Epidermal melanocyte (primary cell): ENCODE measurements around the gene LAP3.

Experiments
- DNase-seq: peaks from one replicate; pipeline ENCODE4 v3.0.0; 2011; ENCODE audit warnings: low spot score; ENCODE audit not compliant: insufficient read length

LAP3 gene

GRCh38 chr4:17616283-17616682, 39.3 kb downstream of the LAP3 start:
- DNase-seq = no peak

GRCh38 chr4:17618926-17619325, 41.9 kb downstream of the LAP3 start:
- DNase-seq = no peak

- no peak for DNase-seq
Observed at GRCh38 chr4:17619416-17620105, 42.6 kb downstream of the LAP3 start.

GRCh38 chr4:17623451-17624001, 46.5 kb downstream of the LAP3 start:
- DNase-seq = no peak

DNA sequence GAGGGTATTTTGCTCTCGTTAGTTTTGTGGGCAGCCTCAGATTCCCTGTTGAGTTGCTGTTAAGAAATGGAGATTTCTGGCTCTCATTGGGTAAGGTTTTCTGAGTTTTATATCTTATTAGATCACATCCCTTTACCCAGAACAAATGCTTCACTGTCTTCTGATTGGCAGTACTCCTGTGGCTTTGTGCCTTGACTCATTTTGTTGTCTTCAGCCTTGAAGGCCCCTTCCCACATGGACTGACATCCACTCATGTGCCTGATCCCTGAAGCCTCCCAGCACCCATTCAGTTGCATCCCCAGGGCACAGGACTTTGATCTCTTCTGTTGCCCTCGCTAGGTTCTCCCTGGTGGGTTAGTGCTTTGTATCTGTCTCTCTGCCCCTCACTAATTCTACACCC, 47.8 kb downstream of the LAP3 start:
- no peak for DNase-seq

- DNase-seq = no peak
Observed at GRCh38 chr4:17630228-17630627, 53.2 kb downstream of the LAP3 start.

DNA sequence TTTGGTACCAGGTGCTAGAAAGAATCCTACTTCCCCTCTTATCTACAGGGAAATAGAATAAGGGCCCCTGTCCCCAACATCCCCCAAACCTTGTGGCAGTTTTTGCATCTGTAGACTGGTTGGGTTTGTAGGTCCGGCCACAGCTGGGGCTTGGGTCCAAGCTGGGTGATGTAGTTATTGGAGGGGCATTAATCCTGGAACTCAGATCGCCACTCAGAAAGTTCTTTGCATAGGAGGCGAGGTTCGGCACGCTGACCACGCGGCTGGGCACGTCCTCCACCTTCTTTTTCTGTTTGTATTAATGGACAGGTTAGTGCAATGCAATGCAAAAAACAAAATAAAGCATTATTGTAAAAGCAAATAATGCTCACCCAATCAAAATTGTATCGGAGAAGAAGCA, 56.6 kb downstream of the LAP3 start:
- DNase-seq = no peak

DNA sequence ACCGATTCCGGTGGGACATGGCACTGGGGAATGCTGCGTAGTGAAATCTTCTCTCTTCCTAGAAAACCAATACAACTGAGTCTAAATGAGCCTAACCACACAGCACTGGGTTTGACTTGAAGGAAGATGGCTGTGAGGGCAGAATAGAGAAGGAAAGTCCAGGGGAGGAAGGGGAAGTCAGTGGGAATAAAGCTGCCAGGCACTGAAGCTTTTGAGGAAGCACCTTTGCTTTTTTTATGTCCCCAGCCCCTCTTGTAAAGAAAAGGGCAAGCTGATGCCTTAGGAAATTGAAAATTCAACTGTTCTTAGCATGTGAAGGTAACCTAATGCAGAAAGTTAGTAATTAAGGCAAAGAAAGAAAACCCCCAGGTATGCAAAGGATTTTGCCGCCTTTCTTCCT, 58.1 kb downstream of the LAP3 start:
- no peak for DNase-seq

- DNase-seq = no peak
Observed at GRCh38 chr4:17636341-17636695, 59.3 kb downstream of the LAP3 start.

- DNase-seq = peak; percentile 69
Observed at GRCh38 chr4:17636696-17637622, 60.0 kb downstream of the LAP3 start.

GRCh38 chr4:17639136-17639535, 62.1 kb downstream of the LAP3 start:
- no peak for DNase-seq

GRCh38 chr4:17642398-17642783, 65.4 kb downstream of the LAP3 start:
- DNase-seq = no peak

DNA sequence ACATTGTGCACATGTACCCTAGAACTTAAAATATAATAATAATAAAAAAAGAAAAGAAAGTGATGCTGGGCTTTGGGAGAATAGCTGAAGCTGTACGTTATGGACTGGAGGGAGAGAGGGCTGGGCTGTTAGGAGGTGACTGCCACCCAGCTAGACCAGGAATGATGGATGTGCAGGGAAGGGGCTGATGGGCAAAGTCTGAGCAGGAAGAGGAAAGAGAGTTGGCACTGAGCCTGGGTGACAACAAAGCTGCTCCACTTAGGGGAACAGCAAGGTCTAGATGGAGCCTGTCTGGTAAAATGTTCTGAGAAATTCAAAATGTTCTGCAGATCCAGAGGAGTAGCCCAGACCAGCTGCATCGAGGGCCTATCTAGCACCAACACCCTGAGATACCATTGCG, 69.7 kb downstream of the LAP3 start:
- DNase-seq = no peak

- DNase-seq = no peak
Observed at GRCh38 chr4:17647176-17647806, 70.3 kb downstream of the LAP3 start.

DNA sequence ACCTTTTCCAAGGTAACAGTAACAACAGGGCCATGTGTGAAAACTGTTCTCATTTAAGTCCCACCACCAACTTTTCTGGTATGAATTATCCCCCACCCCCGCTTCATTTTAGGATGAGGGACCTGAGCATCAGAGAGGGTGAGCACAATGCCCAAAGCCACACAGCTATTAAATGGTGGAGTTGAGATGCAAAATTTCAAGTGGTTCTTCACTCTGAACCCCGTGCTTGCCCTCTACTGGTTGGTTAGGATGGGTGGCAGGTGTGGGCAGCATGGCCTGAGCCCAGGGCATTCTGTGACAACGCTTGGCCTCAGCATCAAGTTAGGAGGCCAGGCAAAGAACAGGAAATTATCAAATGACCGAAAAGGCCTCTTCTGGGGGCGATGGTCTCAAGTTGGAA, 70.9 kb downstream of the LAP3 start:
- no peak for DNase-seq

- no peak for DNase-seq
Observed at GRCh38 chr4:17650406-17650805, 73.4 kb downstream of the LAP3 start.

DNA sequence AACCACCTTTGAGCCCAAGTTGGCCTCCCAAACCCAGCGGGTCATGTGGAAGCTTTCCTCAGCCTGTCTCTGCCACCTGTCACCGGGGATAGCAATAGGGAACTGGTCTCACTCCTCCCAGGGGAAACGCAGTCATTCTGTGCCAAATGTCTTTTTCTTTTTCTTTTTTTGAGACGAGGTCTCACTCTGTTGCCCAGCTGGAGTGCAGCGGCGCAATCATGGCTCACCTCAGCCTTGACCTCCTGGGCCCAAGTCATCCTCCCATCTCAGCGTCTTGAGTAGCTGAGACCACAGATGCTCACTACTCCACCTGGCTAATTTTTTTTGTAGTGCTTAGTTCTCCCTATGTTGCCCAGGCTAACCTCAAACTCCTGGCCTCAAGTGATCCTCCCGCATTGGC, 77.7 kb downstream of the LAP3 start:
- DNase-seq = no peak

- no peak for DNase-seq
Observed at GRCh38 chr4:17657090-17657489, 80.1 kb downstream of the LAP3 start.
